ENCODE results near the gene PRDX5.

Gene PRDX5

GRCh38 chr11:64330888-64331287 is 13.0 kb downstream of the PRDX5 start:
- DNase-seq = no peak

GRCh38 chr11:64331569-64332371 is 13.8 kb downstream of the PRDX5 start:
- peak; percentile 62 to 64 for DNase-seq

DNA sequence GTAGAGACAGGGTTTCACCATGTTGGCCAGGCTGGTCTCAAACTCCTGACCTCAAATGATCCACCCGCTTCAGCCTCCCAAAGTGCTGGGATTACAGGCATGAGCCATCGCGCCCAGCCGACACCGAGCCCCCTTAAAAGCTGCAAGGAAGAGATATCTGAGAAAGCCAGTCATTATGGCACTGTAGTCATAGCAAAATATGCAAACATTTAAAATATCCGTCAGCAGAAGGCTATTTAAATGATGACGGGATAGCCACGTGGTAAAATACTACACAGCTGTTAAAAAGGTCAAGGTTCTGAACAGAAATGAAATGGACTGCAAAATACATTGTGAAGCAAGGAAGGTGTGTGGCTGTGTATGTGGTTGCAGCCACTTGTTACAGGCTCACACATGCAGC is 15.6 kb downstream of the PRDX5 start:
- no peak for DNase-seq

DNA sequence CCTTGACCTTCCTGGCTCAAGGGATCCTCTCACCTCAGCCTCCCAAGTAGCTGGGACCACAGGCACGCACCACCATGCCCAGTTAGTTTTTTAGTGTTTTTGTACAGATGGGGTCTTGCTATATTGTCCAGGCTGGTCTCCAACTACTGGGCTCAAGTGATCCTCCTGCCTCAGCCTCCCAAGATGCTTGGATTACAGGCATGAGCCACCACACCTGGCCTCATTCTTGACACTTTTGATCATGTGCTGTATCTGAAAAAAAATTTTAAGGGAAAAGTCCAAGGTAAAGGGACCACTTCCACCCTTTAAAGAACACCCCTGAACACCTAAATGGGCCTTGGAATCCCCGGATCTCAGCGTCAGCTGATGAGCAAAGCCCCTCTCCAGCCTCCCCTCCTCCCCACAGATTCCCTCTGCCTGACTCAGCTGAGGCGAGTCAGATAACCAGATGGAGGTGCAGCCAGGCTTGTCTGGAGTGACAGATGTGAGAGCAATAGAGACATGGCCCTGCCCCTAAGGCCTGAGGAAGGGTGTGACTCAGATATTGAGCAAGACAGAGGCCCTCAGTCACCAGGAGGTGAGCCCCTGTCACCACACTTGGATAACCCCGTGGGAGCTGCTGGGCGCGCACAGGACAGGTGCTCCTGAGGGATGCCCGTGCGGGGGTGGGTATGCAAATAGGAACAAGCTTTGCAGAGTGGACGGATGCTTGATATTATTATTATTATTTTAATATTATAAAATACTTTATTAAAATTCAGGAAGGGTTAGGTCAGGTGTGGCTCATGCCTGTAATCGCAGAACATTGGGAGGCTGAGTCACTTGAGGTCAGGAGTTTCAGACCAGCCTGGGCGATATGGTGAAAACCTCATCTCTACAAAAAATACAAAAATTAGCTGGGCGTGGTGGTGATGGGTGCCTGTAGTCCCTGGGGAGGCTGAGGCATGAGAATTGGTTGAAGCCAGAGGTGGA is 17.1 kb downstream of the PRDX5 start:
- DNase-seq = no peak

GRCh38 chr11:64337538-64338249 is 19.8 kb downstream of the PRDX5 start:
- no peak for DNase-seq

DNA sequence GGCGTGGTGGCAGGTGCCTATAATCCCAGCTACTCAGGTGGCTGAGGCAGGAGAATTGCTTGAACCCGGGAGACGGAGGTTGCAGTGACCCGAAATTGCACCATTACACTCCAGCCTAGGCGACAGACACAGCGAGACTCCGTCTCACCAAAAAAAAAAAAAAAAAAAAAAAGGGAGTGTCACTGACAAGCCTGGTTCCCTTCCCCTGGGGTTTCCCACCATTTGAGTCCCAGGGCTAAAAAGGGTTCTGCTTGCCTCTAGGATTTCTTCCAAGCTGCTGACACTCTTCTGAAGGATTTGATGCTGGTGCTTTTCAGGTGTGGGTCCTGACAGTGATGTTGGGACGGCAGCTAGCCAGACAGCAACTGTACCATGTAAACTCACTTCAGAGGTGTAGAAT is 20.8 kb downstream of the PRDX5 start:
- no peak for DNase-seq

DNA sequence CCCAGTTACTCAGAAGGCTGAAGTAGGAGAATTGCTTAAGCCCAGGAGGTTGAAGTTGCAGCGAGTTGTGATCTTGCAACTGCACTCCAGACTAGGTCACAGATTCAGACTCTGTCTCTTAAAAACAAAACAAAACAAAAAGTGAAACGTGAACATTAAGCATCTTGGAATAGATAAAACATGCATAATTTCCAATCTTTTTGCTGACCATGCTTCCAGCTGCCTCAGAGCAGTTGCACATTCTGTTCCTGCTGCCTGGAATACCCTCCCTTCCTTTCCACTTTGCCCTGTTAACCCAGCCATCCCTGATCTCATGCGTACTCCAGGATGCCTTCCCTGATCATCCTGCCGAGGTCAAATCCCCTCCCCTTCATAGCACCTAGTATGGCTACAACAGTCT is 21.4 kb downstream of the PRDX5 start:
- no peak for DNase-seq

GRCh38 chr11:64339754-64340408 is 22.0 kb downstream of the PRDX5 start, which contains the start of gene CCDC88B:
Gene CCDC88B, plus strand, starts transcription at chr11:64340204. Its CDS starts 63 bp downstream, at chr11:64340267.
- DNase-seq = peak; percentile 78 to 83

GRCh38 chr11:64340671-64341335 is 22.9 kb downstream of the PRDX5 start:
- DNase-seq = peak; percentile 73

GRCh38 chr11:64341429-64341828 is 23.5 kb downstream of the PRDX5 start:
- no peak for DNase-seq

GRCh38 chr11:64341851-64342791 is 24.2 kb downstream of the PRDX5 start:
- DNase-seq = peak; percentile 81 to 91

DNA sequence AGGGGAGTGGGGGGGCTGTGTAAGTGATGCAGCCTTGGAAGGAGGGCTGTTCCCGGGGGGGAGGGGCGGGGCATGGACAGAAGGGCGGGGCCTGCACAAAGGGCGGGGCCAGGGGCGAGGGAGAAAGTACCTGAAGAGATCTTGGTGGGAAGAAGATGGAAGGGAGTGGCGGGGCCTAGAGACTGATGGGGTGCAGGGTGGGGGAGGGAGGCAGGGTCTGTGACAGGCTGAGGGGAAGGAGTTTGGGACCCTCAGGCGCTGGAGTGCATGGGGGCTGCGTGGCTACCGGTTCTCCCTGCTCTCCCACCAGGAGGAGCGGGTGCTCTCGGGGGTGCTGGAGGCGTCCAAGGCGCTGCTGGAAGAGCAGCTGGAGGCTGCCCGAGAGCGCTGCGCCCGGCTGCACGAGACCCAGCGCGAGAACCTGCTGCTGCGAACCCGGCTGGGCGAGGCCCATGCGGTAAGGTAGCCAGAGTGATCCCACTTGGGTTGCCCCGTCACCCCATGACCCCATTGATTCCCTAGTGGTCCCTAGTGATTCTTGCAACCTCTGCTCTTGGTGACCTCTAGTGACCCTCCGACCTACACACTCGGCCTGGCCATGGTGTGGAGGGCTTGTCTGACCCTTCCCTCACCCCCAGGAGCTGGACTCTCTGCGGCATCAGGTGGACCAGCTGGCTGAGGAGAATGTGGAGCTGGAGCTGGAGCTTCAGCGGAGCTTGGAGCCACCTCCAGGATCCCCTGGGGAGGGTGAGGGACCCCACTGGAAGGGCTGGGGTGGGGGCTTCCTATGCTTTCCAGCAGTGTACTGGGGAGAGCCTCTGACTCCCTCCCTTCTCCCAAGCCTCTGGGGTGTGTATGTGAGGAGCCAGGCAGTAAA is 25.2 kb downstream of the PRDX5 start:
- no peak for DNase-seq

DNA sequence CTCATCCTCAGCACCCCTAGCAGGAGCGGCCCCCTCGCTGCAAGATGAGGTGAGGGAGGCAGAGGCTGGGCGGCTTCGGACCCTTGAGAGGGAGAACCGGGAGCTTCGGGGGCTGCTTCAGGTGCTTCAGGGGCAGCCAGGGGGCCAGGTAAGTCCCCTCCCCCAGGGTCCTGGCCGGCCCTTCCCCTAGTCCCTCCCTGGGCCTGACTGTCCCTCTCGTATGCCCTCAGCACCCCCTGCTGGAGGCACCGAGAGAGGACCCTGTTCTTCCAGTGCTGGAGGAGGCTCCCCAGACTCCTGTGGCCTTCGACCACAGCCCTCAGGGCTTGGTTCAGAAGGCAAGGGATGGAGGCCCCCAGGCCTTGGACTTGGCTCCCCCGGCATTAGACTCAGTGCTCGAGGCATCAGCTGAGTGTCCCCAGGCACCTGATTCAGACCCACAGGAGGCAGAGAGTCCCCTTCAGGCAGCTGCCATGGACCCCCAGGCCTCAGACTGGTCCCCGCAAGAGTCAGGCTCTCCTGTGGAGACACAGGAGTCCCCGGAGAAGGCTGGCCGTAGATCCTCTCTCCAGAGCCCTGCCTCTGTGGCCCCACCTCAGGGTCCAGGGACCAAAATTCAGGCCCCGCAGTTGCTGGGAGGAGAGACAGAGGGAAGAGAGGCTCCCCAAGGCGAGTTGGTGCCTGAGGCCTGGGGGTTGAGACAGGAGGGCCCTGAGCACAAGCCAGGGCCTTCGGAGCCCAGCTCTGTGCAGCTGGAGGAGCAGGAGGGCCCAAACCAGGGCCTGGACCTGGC is 26.0 kb downstream of the PRDX5 start:
- DNase-seq = no peak

GRCh38 chr11:64344787-64345186 is 26.9 kb downstream of the PRDX5 start:
- no peak for DNase-seq

DNA sequence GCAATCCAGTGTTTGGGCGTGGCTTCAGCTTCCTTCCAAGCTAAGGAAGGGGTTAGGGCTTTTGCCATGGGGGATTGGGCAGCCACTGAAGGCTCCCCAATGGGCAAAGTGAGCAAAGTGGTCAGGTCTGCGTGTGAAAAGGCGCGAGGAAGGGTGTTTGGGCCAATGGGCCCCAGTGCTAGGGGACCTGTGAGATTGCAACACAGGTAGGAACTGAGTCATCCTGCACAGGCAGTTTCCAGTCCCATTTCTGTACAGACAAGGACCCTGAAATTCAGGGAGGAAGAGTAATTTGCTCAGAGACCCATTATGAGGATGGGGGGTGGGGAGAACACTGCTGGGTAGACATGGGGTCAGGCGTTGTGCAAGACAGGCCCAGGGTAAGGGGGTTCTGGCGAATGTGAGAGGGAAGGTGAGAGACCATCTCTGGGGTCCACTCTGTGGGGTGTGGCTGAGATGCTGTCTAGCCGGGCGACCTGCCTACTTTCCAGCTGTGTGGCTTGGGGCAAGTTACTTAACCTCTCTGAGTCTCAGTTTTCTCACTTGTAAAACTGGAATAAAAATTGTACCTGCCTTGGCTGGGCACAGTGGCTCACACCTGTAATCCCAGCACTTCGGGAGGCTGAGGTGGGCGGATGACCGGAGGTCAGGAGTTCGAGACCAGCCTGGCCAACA is 29.4 kb downstream of the PRDX5 start:
- DNase-seq = no peak

GRCh38 chr11:64348383-64349024 is 30.6 kb downstream of the PRDX5 start:
- no peak for DNase-seq

- no peak for DNase-seq
Observed at GRCh38 chr11:64349025-64349387, 31.1 kb downstream of the PRDX5 start.

GRCh38 chr11:64349404-64349803 is 31.5 kb downstream of the PRDX5 start:
- no peak for DNase-seq
